ENCODE data around the gene AJM1. TPM values are rescaled to one million over a fixed set of nuclear protein-coding genes. Genes with fewer than 3 reads are reported as not detected.
"Not testable (repeated sequence)": the region's sequence is repeated elsewhere in the genome, so short reads cannot be mapped to it uniquely, and the experiment has no call there.

The AJM1 gene
- total RNA-seq, 1 donor from 2014 or later, result 0.52 TPM

- Histone ChIP-seq H3K27me3 (ENCODE audit: control insufficient read depth in 3 of 3, insufficient read depth in 3 of 3, low read length in 3 of 3) (peaks cover 32 to 51% (median 33%) of the 10 kb centered on the region in 3 donors), H3K27ac (ENCODE audit: low read depth, low read length) (no peak overlapping the region), H3K9me3 (ENCODE audit: control insufficient read depth in 3 of 3, low read length in 3 of 3) (no peaks in the 10 kb centered on the region), H3K4me1 (ENCODE audit: control insufficient read depth in 3 of 3, insufficient read depth in 3 of 3, low read length in 3 of 3) (peaks cover 21 to 22% (median 22%) of the 10 kb centered on the region in 3 donors), H3K4me3 (ENCODE audit: low read length in 3 of 3) (peak overlapping the region in 1 of 3 donors; percentile 45), H3K36me3 (ENCODE audit: control insufficient read depth in 3 of 3, insufficient read depth in 3 of 3, low read length in 3 of 3) (no peaks in the 10 kb centered on the region), H3K9ac (ENCODE audit: low read depth in 1 of 3, low read length in 3 of 3) (peak overlapping the region in 1 of 3 donors; percentile 33)
Observed at GRCh38 chr9:136799854-136800657, 42.2 kb upstream of the AJM1 start.

- no peaks in the 10 kb centered on the region for H3K9me3 ChIP-seq (ENCODE audit: control insufficient read depth in 3 of 3, low read length in 3 of 3)
- H3K4me1 ChIP-seq (ENCODE audit: control insufficient read depth in 3 of 3, insufficient read depth in 3 of 3, low read length in 3 of 3), result peaks cover 30 to 32% (median 30%) of the 10 kb centered on the region in 3 donors
- peaks cover 0 to 6% (median 0%) of the 10 kb centered on the region in 3 donors for H3K36me3 ChIP-seq (ENCODE audit: control insufficient read depth in 3 of 3, insufficient read depth in 3 of 3, low read length in 3 of 3)
- no peak overlapping the region for H3K4me3 ChIP-seq (ENCODE audit: low read length in 3 of 3)
- no peak overlapping the region for H3K27ac ChIP-seq (ENCODE audit: low read depth, low read length)
- peaks cover 26 to 37% (median 32%) of the 10 kb centered on the region in 3 donors for H3K27me3 ChIP-seq (ENCODE audit: control insufficient read depth in 3 of 3, insufficient read depth in 3 of 3, low read length in 3 of 3)
- no peak overlapping the region for H3K9ac ChIP-seq (ENCODE audit: low read depth in 1 of 3, low read length in 3 of 3)
Observed at GRCh38 chr9:136802321-136802720, 40.0 kb upstream of the AJM1 start.

- not testable (repeated sequence) for H3K9me3 ChIP-seq (ENCODE audit: control insufficient read depth in 3 of 3, low read length in 3 of 3); H3K27ac ChIP-seq (ENCODE audit: low read depth, low read length); H3K9ac ChIP-seq (ENCODE audit: low read depth in 1 of 3, low read length in 3 of 3); H3K4me3 ChIP-seq (ENCODE audit: low read length in 3 of 3); H3K36me3 ChIP-seq (ENCODE audit: control insufficient read depth in 3 of 3, insufficient read depth in 3 of 3, low read length in 3 of 3)
- H3K27me3 ChIP-seq (ENCODE audit: control insufficient read depth in 3 of 3, insufficient read depth in 3 of 3, low read length in 3 of 3), result peaks cover 22 to 37% (median 32%) of the 10 kb centered on the region in 3 donors
- peaks cover 30 to 33% (median 30%) of the 10 kb centered on the region in 3 donors for H3K4me1 ChIP-seq (ENCODE audit: control insufficient read depth in 3 of 3, insufficient read depth in 3 of 3, low read length in 3 of 3)
Observed at GRCh38 chr9:136803009-136803550, 39.2 kb upstream of the AJM1 start.

- Histone ChIP-seq H3K27ac (ENCODE audit: low read depth, low read length) (no peak overlapping the region), H3K9ac (ENCODE audit: low read depth in 1 of 3, low read length in 3 of 3) (no peak overlapping the region), H3K27me3 (ENCODE audit: control insufficient read depth in 3 of 3, insufficient read depth in 3 of 3, low read length in 3 of 3) (peaks cover 17 to 32% (median 26%) of the 10 kb centered on the region in 3 donors), H3K4me1 (ENCODE audit: control insufficient read depth in 3 of 3, insufficient read depth in 3 of 3, low read length in 3 of 3) (peaks cover 30 to 33% (median 31%) of the 10 kb centered on the region in 3 donors), H3K36me3 (ENCODE audit: control insufficient read depth in 3 of 3, insufficient read depth in 3 of 3, low read length in 3 of 3) (peaks cover 0 to 6% (median 0%) of the 10 kb centered on the region in 3 donors), H3K4me3 (ENCODE audit: low read length in 3 of 3) (no peak overlapping the region), H3K9me3 (ENCODE audit: control insufficient read depth in 3 of 3, low read length in 3 of 3) (no peaks in the 10 kb centered on the region)
Observed at GRCh38 chr9:136803551-136804508, 38.4 kb upstream of the AJM1 start.

- Histone ChIP-seq H3K4me1 (ENCODE audit: control insufficient read depth in 3 of 3, insufficient read depth in 3 of 3, low read length in 3 of 3) (peaks cover 33% of the 10 kb centered on the region in 3 donors), H3K27me3 (ENCODE audit: control insufficient read depth in 3 of 3, insufficient read depth in 3 of 3, low read length in 3 of 3) (peaks cover 9 to 24% (median 17%) of the 10 kb centered on the region in 3 donors), H3K9me3 (ENCODE audit: control insufficient read depth in 3 of 3, low read length in 3 of 3) (no peaks in the 10 kb centered on the region)
Observed at GRCh38 chr9:136804509-136805206, 37.6 kb upstream of the AJM1 start.

GRCh38 chr9:136805207-136805740 lies 37.0 kb upstream of the AJM1 start:
- Histone ChIP-seq H3K27me3 (ENCODE audit: control insufficient read depth in 3 of 3, insufficient read depth in 3 of 3, low read length in 3 of 3) (peaks cover 9 to 21% (median 14%) of the 10 kb centered on the region in 3 donors), H3K9ac (ENCODE audit: low read depth in 1 of 3, low read length in 3 of 3) (no peak overlapping the region), H3K4me1 (ENCODE audit: control insufficient read depth in 3 of 3, insufficient read depth in 3 of 3, low read length in 3 of 3) (peaks cover 32 to 35% (median 33%) of the 10 kb centered on the region in 3 donors), H3K9me3 (ENCODE audit: control insufficient read depth in 3 of 3, low read length in 3 of 3) (no peaks in the 10 kb centered on the region), H3K4me3 (ENCODE audit: low read length in 3 of 3) (no peak overlapping the region), H3K36me3 (ENCODE audit: control insufficient read depth in 3 of 3, insufficient read depth in 3 of 3, low read length in 3 of 3) (peaks cover 0 to 6% (median 0%) of the 10 kb centered on the region in 3 donors), H3K27ac (ENCODE audit: low read depth, low read length) (no peak overlapping the region)

More at GRCh38 chr9:136804509-136805206, 37.6 kb upstream of the AJM1 start:
- no peak overlapping the region for H3K9ac ChIP-seq (ENCODE audit: low read depth in 1 of 3, low read length in 3 of 3)
- peaks cover 0 to 6% (median 0%) of the 10 kb centered on the region in 3 donors for H3K36me3 ChIP-seq (ENCODE audit: control insufficient read depth in 3 of 3, insufficient read depth in 3 of 3, low read length in 3 of 3)
- H3K27ac ChIP-seq (ENCODE audit: low read depth, low read length), result no peak overlapping the region
- H3K4me3 ChIP-seq (ENCODE audit: low read length in 3 of 3), result no peak overlapping the region

GRCh38 chr9:136806067-136806466 lies 36.2 kb upstream of the AJM1 start:
- H3K27me3 ChIP-seq (ENCODE audit: control insufficient read depth in 3 of 3, insufficient read depth in 3 of 3, low read length in 3 of 3), result peaks cover 6 to 13% (median 6%) of the 10 kb centered on the region in 3 donors
- H3K27ac ChIP-seq (ENCODE audit: low read depth, low read length), result no peak overlapping the region
- H3K4me3 ChIP-seq (ENCODE audit: low read length in 3 of 3), result peak overlapping the region in 1 of 3 donors; percentile 89
- peaks cover 25 to 35% (median 29%) of the 10 kb centered on the region in 3 donors for H3K4me1 ChIP-seq (ENCODE audit: control insufficient read depth in 3 of 3, insufficient read depth in 3 of 3, low read length in 3 of 3)
- no peaks in the 10 kb centered on the region for H3K9me3 ChIP-seq (ENCODE audit: control insufficient read depth in 3 of 3, low read length in 3 of 3)
- H3K36me3 ChIP-seq (ENCODE audit: control insufficient read depth in 3 of 3, insufficient read depth in 3 of 3, low read length in 3 of 3), result peaks cover 0 to 6% (median 2%) of the 10 kb centered on the region in 3 donors
- H3K9ac ChIP-seq (ENCODE audit: low read depth in 1 of 3, low read length in 3 of 3), result peak overlapping the region in 2 of 3 donors; percentile 83 to 91

GRCh38 chr9:136806631-136807201 lies 35.6 kb upstream of the AJM1 start:
- peak overlapping the region; percentile 81 for H3K27ac ChIP-seq (ENCODE audit: low read depth, low read length)
- H3K4me1 ChIP-seq (ENCODE audit: control insufficient read depth in 3 of 3, insufficient read depth in 3 of 3, low read length in 3 of 3), result peaks cover 25 to 36% (median 29%) of the 10 kb centered on the region in 3 donors
- H3K4me3 ChIP-seq (ENCODE audit: low read length in 3 of 3), result peak overlapping the region; percentile 75 to 89 (median 85)
- no peaks in the 10 kb centered on the region for H3K9me3 ChIP-seq (ENCODE audit: control insufficient read depth in 3 of 3, low read length in 3 of 3)
- H3K27me3 ChIP-seq (ENCODE audit: control insufficient read depth in 3 of 3, insufficient read depth in 3 of 3, low read length in 3 of 3), result peaks cover 6 to 9% (median 6%) of the 10 kb centered on the region in 3 donors
- H3K9ac ChIP-seq (ENCODE audit: low read depth in 1 of 3, low read length in 3 of 3), result peak overlapping the region; percentile 77 to 91 (median 83)
- peaks cover 0 to 6% (median 2%) of the 10 kb centered on the region in 3 donors for H3K36me3 ChIP-seq (ENCODE audit: control insufficient read depth in 3 of 3, insufficient read depth in 3 of 3, low read length in 3 of 3)

Data from skeletal muscle tissue (tissue), 4 donors.